HG03097 (cell line): Measurements from ENCODE around the gene TBX4.

Experiments
- ATAC-seq: cut with Tn5 transposase; IDR thresholded peaks from one replicate; pipeline ENCODE4 v1.9.1; 2021; ENCODE audit not compliant: unreplicated experiment, low FRiP score

The TBX4 gene

GRCh38 chr17:61453566-61454380 is 1.6 kb downstream of the TBX4 start:
- ATAC-seq: no peak

- no peak for ATAC-seq
Measured at GRCh38 chr17:61454381-61455323, 2.4 kb downstream of the TBX4 start.

DNA sequence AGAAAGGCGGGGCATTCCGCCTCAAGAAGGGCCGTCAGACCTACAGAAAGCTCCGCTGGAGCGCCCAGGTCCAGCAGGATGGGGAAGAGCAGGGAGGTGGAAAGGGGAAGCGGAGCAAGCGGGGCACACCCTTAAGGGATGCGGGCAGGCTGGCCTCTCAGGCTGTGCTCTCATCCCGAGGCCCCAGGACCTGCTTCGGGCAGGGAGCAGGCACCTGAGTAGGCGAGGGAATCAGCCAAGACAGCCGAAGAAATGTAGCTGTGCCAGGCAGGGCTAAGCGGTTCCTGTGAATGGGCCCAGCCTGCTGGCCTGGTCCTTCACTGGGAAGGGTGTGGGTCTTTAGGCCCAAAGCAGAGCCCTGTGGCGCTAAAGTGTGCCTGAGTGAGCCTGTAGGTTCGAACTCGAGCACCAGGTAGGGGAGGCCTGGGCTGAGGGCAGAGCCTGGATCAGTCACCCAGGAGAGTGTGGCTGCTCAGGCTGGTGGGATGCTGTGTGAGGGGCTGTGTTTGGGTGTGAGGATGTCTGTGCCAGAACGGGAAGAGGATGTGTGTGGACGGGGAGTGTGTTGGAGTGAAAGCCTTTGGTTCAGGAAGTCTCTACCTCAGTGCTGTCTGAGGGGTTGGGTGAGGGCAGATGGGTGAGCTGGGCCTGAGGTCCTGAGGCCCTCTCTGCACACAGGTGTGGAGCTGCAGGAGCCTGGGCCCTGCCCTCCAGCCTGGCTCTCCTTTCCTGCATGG is 3.3 kb downstream of the TBX4 start:
- ATAC-seq: no peak

DNA sequence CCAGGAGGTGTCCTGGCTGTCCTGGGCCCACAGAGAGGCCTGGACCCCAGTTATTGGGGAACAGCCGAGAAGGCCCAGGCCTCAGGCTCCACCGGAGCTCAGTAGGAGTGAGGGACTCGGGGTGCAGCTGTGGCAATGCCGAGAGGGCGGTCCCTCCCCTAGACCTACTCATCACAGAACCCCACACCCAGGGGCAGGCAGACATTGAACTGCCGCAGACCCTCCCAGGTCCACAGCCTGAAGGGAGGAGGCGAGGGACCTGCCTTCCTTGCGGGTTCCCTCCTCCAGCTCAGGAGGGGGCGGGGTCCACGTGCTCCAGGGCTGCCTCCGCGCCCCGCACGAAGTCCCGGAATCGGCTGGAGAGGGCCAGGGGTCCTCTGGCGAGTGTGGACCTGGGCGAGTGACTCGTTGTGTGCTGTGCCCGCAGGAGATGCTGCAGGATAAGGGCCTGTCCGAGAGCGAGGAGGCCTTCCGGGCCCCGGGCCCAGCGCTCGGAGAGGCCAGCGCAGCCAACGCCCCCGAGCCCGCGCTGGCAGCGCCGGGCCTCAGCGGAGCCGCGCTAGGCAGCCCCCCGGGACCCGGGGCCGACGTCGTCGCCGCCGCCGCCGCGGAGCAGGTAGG is 3.9 kb downstream of the TBX4 start:
- ATAC-seq: no peak

DNA sequence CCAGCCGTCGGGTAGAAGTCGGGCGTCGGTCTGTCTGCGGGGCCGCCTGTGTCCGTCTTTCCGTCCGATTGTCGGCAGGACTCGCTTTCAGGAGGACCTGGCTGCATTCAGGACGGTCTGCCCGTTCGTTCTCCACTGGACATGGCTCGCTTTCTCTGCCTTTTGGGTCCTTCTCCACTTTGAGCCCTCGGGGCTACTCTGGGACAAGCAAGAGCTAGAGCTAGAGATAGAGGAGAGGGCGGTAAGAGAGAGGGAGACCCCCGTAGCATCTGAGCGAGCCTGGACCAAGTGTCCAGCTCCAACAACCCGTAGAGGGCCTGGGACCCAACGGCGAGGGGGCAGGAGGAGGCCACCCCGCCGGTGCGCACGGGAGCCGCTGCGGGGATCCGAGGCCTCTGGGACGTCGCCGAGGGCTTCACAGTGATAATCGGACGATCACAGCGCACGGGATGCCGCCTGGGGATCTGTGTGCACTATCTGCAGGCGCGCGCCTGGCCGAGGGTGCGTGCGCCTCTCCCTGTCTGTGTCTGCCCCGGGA is 4.5 kb downstream of the TBX4 start:
- no peak for ATAC-seq

GRCh38 chr17:61457226-61457983 is 5.2 kb downstream of the TBX4 start:
- ATAC-seq: no peak

DNA sequence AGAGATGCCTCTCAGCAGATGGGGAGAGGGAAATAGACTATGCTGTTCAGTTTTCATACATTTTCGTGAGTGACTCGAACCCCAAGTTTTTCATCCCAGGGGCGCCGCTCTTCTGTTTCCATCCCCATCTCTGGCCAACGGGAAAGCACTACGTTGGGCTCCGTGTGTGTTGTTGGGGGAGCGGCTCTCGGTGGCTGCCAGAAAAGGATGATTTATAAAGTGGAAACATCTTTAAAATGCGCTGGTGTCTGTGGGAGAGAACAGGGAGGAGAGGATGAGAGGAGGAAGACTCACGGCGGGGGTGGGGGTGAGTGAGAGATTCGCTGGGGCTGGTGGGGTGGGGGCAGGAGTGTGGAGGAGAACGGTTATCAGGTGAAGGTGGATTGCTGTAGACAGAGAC is 5.8 kb downstream of the TBX4 start:
- ATAC-seq: no peak

- ATAC-seq: no peak
Measured at GRCh38 chr17:61458421-61459141, 6.4 kb downstream of the TBX4 start.

DNA sequence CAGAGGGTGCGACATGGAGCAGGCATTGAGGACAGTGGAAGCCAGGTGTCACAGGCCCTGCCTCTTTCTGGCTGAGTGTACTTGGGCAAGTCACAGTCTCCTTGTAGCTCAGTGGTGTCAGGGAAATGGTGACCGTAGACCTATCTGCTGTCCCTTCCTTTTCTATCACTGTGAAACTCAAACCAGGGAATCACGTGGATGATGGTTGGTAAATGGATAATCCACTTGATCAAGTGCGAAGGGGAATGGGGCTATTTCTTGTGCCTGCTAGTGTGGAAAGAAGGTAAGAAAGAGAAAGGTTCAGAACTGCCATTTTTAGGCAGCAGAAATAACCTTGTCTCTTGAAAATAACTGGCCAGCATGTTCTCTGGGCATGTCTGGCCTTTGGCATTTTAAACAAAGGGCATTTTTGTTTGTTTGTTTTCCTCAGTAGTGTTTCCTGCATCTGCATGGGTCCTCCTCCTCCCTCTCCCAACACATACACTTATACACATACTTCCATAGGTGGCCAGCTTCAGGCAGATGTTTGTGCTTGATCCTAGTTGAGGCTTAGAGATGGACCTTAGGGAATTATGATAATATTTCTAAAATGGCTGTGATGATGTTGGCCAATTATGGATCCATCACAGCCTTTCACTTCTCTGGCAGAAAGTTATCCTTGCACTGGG is 7.1 kb downstream of the TBX4 start:
- no peak for ATAC-seq

DNA sequence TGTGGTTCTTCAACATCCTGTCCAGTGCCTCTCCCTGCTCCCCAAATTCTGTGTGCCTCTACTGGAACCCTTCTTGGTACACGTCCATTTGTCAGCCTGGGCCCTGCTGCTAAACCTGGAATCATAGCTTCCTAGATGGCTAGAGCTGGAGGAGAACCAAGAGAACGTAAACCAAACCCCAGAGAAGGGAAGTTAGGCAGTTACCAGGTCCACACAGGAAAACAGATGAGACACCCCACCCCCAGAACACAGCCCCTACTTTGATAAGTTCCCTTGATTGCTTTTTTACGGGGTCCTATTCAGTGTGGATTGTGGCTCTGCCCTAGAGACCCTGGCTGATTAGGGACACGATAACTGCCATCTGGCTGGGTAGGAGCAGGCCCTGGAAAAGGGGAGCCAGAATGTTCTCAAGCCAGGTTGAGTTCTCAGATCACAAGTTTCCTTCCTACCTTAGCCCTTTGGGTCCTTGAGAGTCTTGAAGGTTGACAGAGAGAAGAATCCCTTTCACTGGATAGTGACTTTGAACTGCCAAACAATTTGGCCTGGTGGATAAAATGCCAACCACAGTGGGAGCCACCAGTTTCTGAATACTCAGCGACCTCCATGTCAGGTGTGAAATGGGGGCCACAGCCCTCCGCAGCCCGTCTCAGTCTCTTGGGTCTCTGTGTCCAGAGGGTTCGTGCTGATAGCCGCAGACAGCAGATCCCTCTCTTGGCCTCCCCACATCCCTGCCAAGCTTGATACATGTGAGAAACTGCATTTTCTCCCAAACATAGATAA is 7.9 kb downstream of the TBX4 start:
- no peak for ATAC-seq

GRCh38 chr17:61460796-61461585 is 8.8 kb downstream of the TBX4 start:
- ATAC-seq: no peak

DNA sequence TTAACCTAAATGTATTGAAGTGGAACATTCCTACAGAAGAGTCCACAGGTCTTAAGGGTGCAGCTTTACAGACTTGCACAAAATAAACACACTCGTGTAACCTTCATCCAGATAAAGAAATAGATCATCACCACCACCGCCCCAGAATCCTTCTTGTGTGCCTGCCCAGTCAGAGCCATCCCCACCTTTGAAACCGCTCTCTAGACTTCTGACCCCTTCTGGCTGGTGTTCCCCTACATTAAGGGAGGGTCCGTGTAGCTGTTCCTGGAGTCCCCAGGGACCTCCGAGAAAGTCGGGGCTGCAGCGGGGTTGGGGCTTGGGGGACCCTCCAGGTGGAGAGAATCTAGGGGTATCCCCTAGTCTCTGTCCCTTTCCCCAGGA is 9.4 kb downstream of the TBX4 start:
- no peak for ATAC-seq

GRCh38 chr17:61461967-61462718 is 9.9 kb downstream of the TBX4 start:
- no peak for ATAC-seq

- ATAC-seq: no peak
Measured at GRCh38 chr17:61462719-61463315, 10.6 kb downstream of the TBX4 start.

DNA sequence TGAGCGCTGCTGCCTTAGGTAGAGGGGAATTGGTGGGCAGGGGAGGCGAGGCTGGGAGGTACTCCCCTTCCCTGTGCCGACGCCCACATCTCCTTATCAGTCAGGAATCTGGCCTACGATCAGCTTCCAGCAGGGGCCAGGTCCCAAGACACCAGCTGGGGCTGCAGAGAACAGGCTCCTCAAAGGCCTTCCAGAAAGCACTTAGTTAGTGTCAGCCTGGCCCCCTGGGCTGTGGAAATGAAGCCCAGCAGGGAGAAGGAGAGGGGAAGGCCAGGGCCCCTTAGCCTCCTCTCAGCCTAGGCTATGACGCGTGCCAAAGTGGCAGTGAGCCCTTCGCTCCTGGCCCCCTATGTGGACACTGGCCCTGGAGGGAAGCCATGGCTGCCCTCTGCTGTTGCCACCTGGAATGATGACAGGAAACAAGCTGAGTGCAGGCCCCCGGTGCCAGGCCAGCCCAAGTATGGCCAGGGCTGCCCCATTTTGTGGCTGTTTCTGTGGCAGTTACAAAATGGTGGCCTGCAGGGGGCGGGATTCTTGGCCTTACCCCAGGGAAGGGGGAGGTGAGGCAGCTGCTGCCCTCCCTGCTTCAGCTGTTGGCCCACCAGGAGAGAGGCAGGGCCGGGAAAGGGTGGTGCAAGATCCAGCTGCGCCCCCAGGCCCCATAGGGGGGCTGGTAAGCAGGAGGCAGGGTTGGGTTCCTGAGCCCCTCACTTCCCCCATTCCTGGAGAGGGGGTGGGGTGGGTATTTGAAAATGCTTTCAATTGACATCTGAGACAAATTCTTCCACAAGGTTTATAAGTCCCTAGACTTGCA is 11.3 kb downstream of the TBX4 start:
- no peak for ATAC-seq
